ENCODE measurements around the gene ATP8A2. TPM values are rescaled to one million over a fixed set of nuclear protein-coding genes. Genes with fewer than 3 reads are reported as not detected.

Gene ATP8A2
- total RNA-seq, 1 experiment from 2014 or later: 0.26 TPM

DNA sequence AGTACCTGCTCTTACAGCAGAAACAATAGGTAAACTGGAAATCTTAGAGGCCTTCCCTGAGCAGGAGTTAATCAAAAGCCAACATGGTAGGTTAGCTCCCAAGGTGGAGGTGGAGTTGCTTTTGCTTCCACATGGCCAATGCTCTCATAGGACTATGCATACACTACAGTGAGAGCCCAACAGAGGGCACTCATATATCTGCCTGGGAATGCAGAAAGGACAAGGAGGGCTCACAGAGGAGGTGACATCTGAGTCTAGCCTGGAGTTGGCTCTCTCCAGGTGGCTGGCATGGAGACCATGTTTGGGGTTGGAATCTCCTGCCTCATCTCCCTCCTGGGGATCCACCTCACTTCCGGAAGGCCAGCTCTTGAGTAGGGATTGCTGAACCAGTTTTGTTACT is 34.6 kb downstream of the ATP8A2 start:
- no TSS peak for BruUV-seq (replicated peaks)
- peak; percentile 13 for DNase-seq (ENCODE audit: unreplicated experiment)

DNA sequence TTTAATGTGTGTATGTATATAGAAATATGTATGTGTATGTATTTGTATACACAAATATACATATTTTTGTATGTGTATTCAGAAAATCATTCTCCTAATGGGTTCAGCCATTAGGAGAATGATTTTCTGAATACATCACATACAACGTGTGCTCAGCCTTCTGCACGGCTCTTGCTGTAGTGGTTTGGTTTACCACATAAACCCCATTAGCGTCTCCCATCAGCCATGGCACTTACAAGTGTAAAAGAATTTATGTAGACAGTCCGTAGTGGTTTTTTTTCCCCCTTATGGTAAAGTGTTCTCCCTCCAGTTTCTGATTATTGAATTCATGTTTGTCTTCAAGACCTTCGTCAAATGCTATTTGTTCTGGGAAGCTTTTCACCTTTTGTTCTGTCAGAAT is 38.2 kb downstream of the ATP8A2 start:
- BruUV-seq (replicated peaks): no TSS peak
- H3K9me3 Mint-ChIP-seq (ENCODE audit: unreplicated experiment): no peaks in the 10 kb centered on the region
- intact Hi-C loops (cut with micrococcal nuclease): no loop called here
- ChIA-PET POLR2A (interaction anchor here (0.7 kb wide), 1 partner anchor 200 kb away, joined by 3 read pairs; no protein-coding TSS in a partner anchor), CTCF (no interaction called here)
- no peaks in the 10 kb centered on the region for H3K4me1 Mint-ChIP-seq (ENCODE audit: insufficient read depth, unreplicated experiment)
- H3K27me3 Mint-ChIP-seq (ENCODE audit: insufficient read depth, unreplicated experiment): peaks cover 4% of the 10 kb centered on the region
- TF ChIP-seq, protein P1, sequence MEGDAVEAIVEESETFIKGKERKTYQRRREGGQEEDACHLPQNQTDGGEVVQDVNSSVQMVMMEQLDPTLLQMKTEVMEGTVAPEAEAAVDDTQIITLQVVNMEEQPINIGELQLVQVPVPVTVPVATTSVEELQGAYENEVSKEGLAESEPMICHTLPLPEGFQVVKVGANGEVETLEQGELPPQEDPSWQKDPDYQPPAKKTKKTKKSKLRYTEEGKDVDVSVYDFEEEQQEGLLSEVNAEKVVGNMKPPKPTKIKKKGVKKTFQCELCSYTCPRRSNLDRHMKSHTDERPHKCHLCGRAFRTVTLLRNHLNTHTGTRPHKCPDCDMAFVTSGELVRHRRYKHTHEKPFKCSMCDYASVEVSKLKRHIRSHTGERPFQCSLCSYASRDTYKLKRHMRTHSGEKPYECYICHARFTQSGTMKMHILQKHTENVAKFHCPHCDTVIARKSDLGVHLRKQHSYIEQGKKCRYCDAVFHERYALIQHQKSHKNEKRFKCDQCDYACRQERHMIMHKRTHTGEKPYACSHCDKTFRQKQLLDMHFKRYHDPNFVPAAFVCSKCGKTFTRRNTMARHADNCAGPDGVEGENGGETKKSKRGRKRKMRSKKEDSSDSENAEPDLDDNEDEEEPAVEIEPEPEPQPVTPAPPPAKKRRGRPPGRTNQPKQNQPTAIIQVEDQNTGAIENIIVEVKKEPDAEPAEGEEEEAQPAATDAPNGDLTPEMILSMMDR (IDR thresholded peaks at IDR 0.05; ENCODE audit: unreplicated experiment): no peak
- no peaks in the 10 kb centered on the region for H3K36me3 Mint-ChIP-seq (ENCODE audit: insufficient read depth, unreplicated experiment)
- no peak overlapping the region for H3K4me3 Mint-ChIP-seq (ENCODE audit: unreplicated experiment)
- no peak overlapping the region for H3K27ac Mint-ChIP-seq (ENCODE audit: low read depth, unreplicated experiment)
- no peak for DNase-seq (ENCODE audit: unreplicated experiment)

More for the DNA sequence above, 34.6 kb downstream of the ATP8A2 start:
- H3K4me1 Mint-ChIP-seq (ENCODE audit: insufficient read depth, unreplicated experiment): no peaks in the 10 kb centered on the region
- no peak overlapping the region for H3K4me3 Mint-ChIP-seq (ENCODE audit: unreplicated experiment)
- intact Hi-C loops (cut with micrococcal nuclease): no loop called here
- H3K9me3 Mint-ChIP-seq (ENCODE audit: unreplicated experiment): no peaks in the 10 kb centered on the region
- CTCF ChIA-PET: interaction anchor here (0.7 kb wide), 1 partner anchor 24 kb away, joined by 5 read pairs; no protein-coding TSS in a partner anchor
- H3K27me3 Mint-ChIP-seq (ENCODE audit: insufficient read depth, unreplicated experiment): no peaks in the 10 kb centered on the region
- no peak overlapping the region for H3K27ac Mint-ChIP-seq (ENCODE audit: low read depth, unreplicated experiment)
- TF ChIP-seq, protein P1 (IDR thresholded peaks at IDR 0.05; ENCODE audit: unreplicated experiment): no peak
- H3K36me3 Mint-ChIP-seq (ENCODE audit: insufficient read depth, unreplicated experiment): no peaks in the 10 kb centered on the region
- POLR2A ChIA-PET: no interaction called here

DNA sequence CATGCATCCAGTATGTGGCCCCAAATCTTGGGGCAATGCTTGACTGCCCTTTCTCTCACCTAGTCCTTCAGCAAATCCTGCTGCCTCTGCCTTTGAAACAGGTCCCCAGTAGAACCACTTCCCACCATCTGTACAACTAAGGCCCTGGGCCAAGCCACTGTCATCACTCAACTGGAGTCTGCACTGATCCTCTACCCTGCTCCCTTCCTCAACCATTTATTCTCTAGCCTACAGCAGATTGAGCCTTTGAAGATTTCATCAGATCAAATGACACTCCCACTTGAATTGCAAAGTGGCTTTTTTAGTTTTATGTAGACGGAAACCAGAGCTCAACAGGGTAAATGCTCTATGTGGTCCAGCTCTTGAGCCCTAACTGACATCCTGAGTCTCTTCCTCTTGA is 43.5 kb downstream of the ATP8A2 start:
- Mint-ChIP-seq H3K4me3 (ENCODE audit: unreplicated experiment) (no peak overlapping the region), H3K27ac (ENCODE audit: low read depth, unreplicated experiment) (no peak overlapping the region), H3K9me3 (ENCODE audit: unreplicated experiment) (no peaks in the 10 kb centered on the region), H3K36me3 (ENCODE audit: insufficient read depth, unreplicated experiment) (no peaks in the 10 kb centered on the region), H3K4me1 (ENCODE audit: insufficient read depth, unreplicated experiment) (no peaks in the 10 kb centered on the region), H3K27me3 (ENCODE audit: insufficient read depth, unreplicated experiment) (peaks cover 46% of the 10 kb centered on the region)
- intact Hi-C loops (cut with micrococcal nuclease): no loop called here
- ChIA-PET POLR2A (no interaction called here), CTCF (no interaction called here)
- no TSS peak for BruUV-seq (replicated peaks)
- no peak for DNase-seq (ENCODE audit: unreplicated experiment)
- TF ChIP-seq, protein P1 (IDR thresholded peaks at IDR 0.05; ENCODE audit: unreplicated experiment): no peak

DNA sequence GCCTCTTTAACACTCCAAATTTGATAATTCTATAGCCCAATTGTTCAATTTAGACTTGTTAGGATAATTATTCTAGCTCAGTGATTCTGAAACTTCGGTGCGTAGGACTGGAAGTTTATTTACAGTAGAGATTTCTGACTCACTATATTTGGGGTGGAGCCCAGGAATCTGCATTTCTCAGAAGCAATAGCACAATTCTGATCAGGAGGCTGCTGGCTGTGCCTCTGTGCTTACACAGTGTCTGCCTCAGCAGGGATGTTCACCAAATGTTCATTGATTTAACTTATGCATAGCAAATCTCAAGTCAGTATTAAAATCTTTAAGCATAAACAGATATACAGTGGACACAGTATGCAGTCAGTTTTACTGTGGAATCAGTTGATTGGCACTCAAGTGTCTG is 45.8 kb downstream of the ATP8A2 start:
- Mint-ChIP-seq H3K27me3 (ENCODE audit: insufficient read depth, unreplicated experiment) (peaks cover 46% of the 10 kb centered on the region), H3K4me1 (ENCODE audit: insufficient read depth, unreplicated experiment) (no peaks in the 10 kb centered on the region), H3K36me3 (ENCODE audit: insufficient read depth, unreplicated experiment) (no peaks in the 10 kb centered on the region), H3K9me3 (ENCODE audit: unreplicated experiment) (no peaks in the 10 kb centered on the region), H3K27ac (ENCODE audit: low read depth, unreplicated experiment) (no peak overlapping the region), H3K4me3 (ENCODE audit: unreplicated experiment) (no peak overlapping the region)
- ChIA-PET POLR2A (no interaction called here), CTCF (no interaction called here)
- intact Hi-C loops (cut with micrococcal nuclease): no loop called here
- no TSS peak for BruUV-seq (replicated peaks)
- DNase-seq (ENCODE audit: unreplicated experiment): no peak
- TF ChIP-seq, protein P1 (IDR thresholded peaks at IDR 0.05; ENCODE audit: unreplicated experiment): no peak

Measured in MCF 10A (cell line).